ENCODE results near the gene FAM184A.
A peak's percentile ranks its signal among the peaks of the same experiment; 100 is the strongest.

FAM184A gene

GRCh38 chr6:118965371-118965770 is 113.1 kb downstream of the FAM184A start:
- DNase-seq (ENCODE audit: low read depth): no peak

GRCh38 chr6:118963003-118963402 is 115.5 kb downstream of the FAM184A start:
- DNase-seq (ENCODE audit: low read depth): no peak

GRCh38 chr6:118959903-118960302 is 118.6 kb downstream of the FAM184A start:
- DNase-seq (ENCODE audit: low read depth): no peak

GRCh38 chr6:118953391-118953790 is 125.1 kb downstream of the FAM184A start:
- DNase-seq (ENCODE audit: low read depth): no peak

- DNase-seq (ENCODE audit: low read depth): no peak
Observed at GRCh38 chr6:118952683-118953082, 125.8 kb downstream of the FAM184A start.

- no peak for DNase-seq (ENCODE audit: low read depth)
Observed at GRCh38 chr6:118945217-118945616, 133.2 kb downstream of the FAM184A start.

- DNase-seq (ENCODE audit: low read depth): no peak
Observed at GRCh38 chr6:118940770-118941169, 137.7 kb downstream of the FAM184A start.

- no peak for DNase-seq (ENCODE audit: low read depth)
Observed at GRCh38 chr6:118939683-118940082, 138.8 kb downstream of the FAM184A start.

- DNase-seq (ENCODE audit: low read depth): no peak
Observed at GRCh38 chr6:118935978-118936703, 142.3 kb downstream of the FAM184A start.

GRCh38 chr6:118935331-118935668 is 143.2 kb downstream of the FAM184A start:
- DNase-seq (ENCODE audit: low read depth): no peak

GRCh38 chr6:118934461-118935330 is 143.8 kb downstream of the FAM184A start, which contains the start of gene MCM9:
Gene MCM9 (minus strand): TSS chr6:118935159. CDS start chr6:118931723, 3,436 bp downstream.
- DNase-seq (ENCODE audit: low read depth): peak; percentile 87

GRCh38 chr6:118933855-118934460 is 144.5 kb downstream of the FAM184A start:
- DNase-seq (ENCODE audit: low read depth): no peak

GRCh38 chr6:118932421-118932820 is 146.0 kb downstream of the FAM184A start:
- DNase-seq (ENCODE audit: low read depth): no peak

- no peak for DNase-seq (ENCODE audit: low read depth)
Observed at GRCh38 chr6:118931436-118931835, 147.0 kb downstream of the FAM184A start.

GRCh38 chr6:118930680-118931079 is 147.8 kb downstream of the FAM184A start:
- no peak for DNase-seq (ENCODE audit: low read depth)

GRCh38 chr6:118923035-118923434 is 155.4 kb downstream of the FAM184A start:
- DNase-seq (ENCODE audit: low read depth): no peak

GRCh38 chr6:118921084-118921483 is 157.4 kb downstream of the FAM184A start:
- DNase-seq (ENCODE audit: low read depth): no peak

GRCh38 chr6:118918329-118918725 is 160.1 kb downstream of the FAM184A start:
- no peak for DNase-seq (ENCODE audit: low read depth)

GRCh38 chr6:118917546-118918328 is 160.7 kb downstream of the FAM184A start:
- DNase-seq (ENCODE audit: low read depth): no peak

- no peak for DNase-seq (ENCODE audit: low read depth)
Observed at GRCh38 chr6:118914598-118914997, 163.9 kb downstream of the FAM184A start.

- DNase-seq (ENCODE audit: low read depth): no peak
Observed at GRCh38 chr6:118913161-118913560, 165.3 kb downstream of the FAM184A start.

- no peak for DNase-seq (ENCODE audit: low read depth)
Observed at GRCh38 chr6:118912646-118913045, 165.8 kb downstream of the FAM184A start.

All from stimulated activated CD8-positive, alpha-beta memory T cell treated with anti-CD3 and anti-CD28 coated beads, Interleukin-4, amount 100 ng/mL, for 24 hours (primary cell).